Neural cell (in vitro differentiated cells): ENCODE data around the gene LRCH1. TPM values are rescaled to one million over a fixed set of nuclear protein-coding genes. Genes with fewer than 3 reads are reported as not detected.

Experiments
- H2AFZ ChIP-seq: fragments of 200-600, 300-800 bp; sonication (generic), shearing (Covaris generic); 2 replicates; pipeline ENCODE4 v1.6.0; 2014; ENCODE audit warnings: low read depth, mild to moderate bottlenecking, antibody characterized with exemption, low read length, moderate library complexity
- H3F3A ChIP-seq: fragments of 200-600 bp; shearing (Covaris generic); 2 replicates; pipeline ENCODE4 v1.6.1; 2016; ENCODE audit warnings: mild to moderate bottlenecking, moderate library complexity, mixed read lengths, antibody characterized with exemption, low read length; ENCODE audit not compliant: insufficient read depth, poor library complexity, severe bottlenecking
- H3K27ac ChIP-seq: fragments of 200-600, 300-800 bp; sonication (generic), shearing (Covaris generic); 2 replicates; pipeline ENCODE4 v1.5.1; 2014; ENCODE audit warnings: mild to moderate bottlenecking, low read length, moderate library complexity
- H3K27me3 ChIP-seq: fragments of 300-800, 200-600 bp; sonication (generic), shearing (Covaris generic); 2 replicates; pipeline ENCODE4 v1.6.0; 2014; ENCODE audit warnings: mild to moderate bottlenecking, low read depth, low read length, moderate library complexity; ENCODE audit not compliant: insufficient read depth
- H3K36me3 ChIP-seq: fragments of 300-800, 200-600 bp; sonication (generic), shearing (Covaris generic); 2 replicates; pipeline ENCODE4 v1.5.1; 2014; ENCODE audit warnings: mild to moderate bottlenecking, antibody characterized with exemption, low read length, moderate library complexity; ENCODE audit not compliant: insufficient read depth
- H3K4me2 ChIP-seq: fragments of 300-800, 200-600 bp; sonication (generic), shearing (Covaris generic); 2 replicates; pipeline ENCODE4 v1.6.0; 2014; ENCODE audit warnings: mild to moderate bottlenecking, low read length
- H3K4me3 ChIP-seq: fragments of 300-800, 200-600 bp; sonication (generic), shearing (Covaris generic); 2 replicates; pipeline ENCODE4 v1.5.1; 2014; ENCODE audit warnings: mild to moderate bottlenecking, low read length, moderate library complexity
- H3K79me2 ChIP-seq: fragments of 200-600 bp; shearing (Covaris generic); replicated peaks from 2 replicates; pipeline ENCODE4 v1.6.0; 2014; ENCODE audit warnings: mild to moderate bottlenecking, low read length, moderate library complexity; ENCODE audit not compliant: insufficient read depth
- H3K9ac ChIP-seq: fragments of 300-800, 200-600 bp; sonication (generic), shearing (Covaris generic); 2 replicates; pipeline ENCODE4 v1.6.1; 2016; ENCODE audit warnings: mild to moderate bottlenecking, low read length, mixed read lengths
- H3K9me2 ChIP-seq: fragments of 200-600 bp; shearing (Covaris generic); 2 replicates; pipeline ENCODE4 v1.6.1; 2016; ENCODE audit warnings: mild to moderate bottlenecking, low read length, mixed read lengths; ENCODE audit not compliant: insufficient read depth
- H3K9me3 ChIP-seq: fragments of 200-600, 300-800 bp; sonication (generic), shearing (Covaris generic); 2 replicates; pipeline ENCODE4 v1.6.1; 2016; ENCODE audit warnings: mild to moderate bottlenecking, mixed run types, low read length, moderate library complexity, mixed read lengths
- H4K20me1 ChIP-seq: fragments of 200-600 bp; shearing (Covaris generic); 2 replicates; pipeline ENCODE4 v1.6.1; 2016; ENCODE audit warnings: mild to moderate bottlenecking, mixed run types; ENCODE audit not compliant: insufficient read depth
- CTCF ChIP-seq: fragments of 450-650 bp; IDR thresholded peaks from 2 replicates; pipeline ENCODE4 v1.5.1; 2014; ENCODE audit warnings: antibody characterized with exemption, mild to moderate bottlenecking, moderate library complexity; ENCODE audit not compliant: poor library complexity, severe bottlenecking
- EP300 ChIP-seq: fragments of 450-650 bp; conservative IDR thresholded peaks from 2 replicates; pipeline ENCODE4 v1.6.1; 2014; ENCODE audit warnings: antibody characterized with exemption, mild to moderate bottlenecking, moderate library complexity; ENCODE audit not compliant: poor library complexity, severe bottlenecking
- EZH2 ChIP-seq: fragments of 200-600, 300-800 bp; shearing (Covaris generic), sonication (generic); IDR thresholded peaks from 2 replicates; pipeline ENCODE4 v1.6.1; 2014; ENCODE audit warnings: antibody characterized with exemption, low read length, borderline replicate concordance, mild to moderate bottlenecking; ENCODE audit not compliant: insufficient read depth, poor library complexity, severe bottlenecking
- MXI1 ChIP-seq: fragments of 450-650 bp; conservative IDR thresholded peaks from 2 replicates; pipeline ENCODE4 v1.6.1; 2014; ENCODE audit warnings: antibody characterized with exemption, mild to moderate bottlenecking; ENCODE audit not compliant: poor library complexity, severe bottlenecking
- POLR2AphosphoS5 ChIP-seq: IDR thresholded peaks from 2 replicates; pipeline ENCODE4 v1.6.1; 2012
- RAD21 ChIP-seq: fragments of 450-650 bp; conservative IDR thresholded peaks from 2 replicates; pipeline ENCODE4 v1.6.1; 2014; ENCODE audit warnings: antibody characterized with exemption, mild to moderate bottlenecking, moderate library complexity
- REST ChIP-seq: IDR thresholded peaks from 2 replicates; pipeline ENCODE4 v1.6.1; 2012; ENCODE audit warnings: borderline replicate concordance
- SMC3 ChIP-seq: fragments of 450-650 bp; conservative IDR thresholded peaks from 2 replicates; pipeline ENCODE4 v1.6.1; 2014; ENCODE audit warnings: antibody characterized with exemption, mild to moderate bottlenecking, moderate library complexity; ENCODE audit not compliant: poor library complexity
- TAF1 ChIP-seq: IDR thresholded peaks from 2 replicates; pipeline ENCODE4 v1.6.1; 2012; ENCODE audit warnings: low read depth
- polyA plus RNA-seq: library from polyadenylated mRNA; depleted of rRNA; stranded (reverse); fragments of >200 nt; gene quantifications from 2 replicates; pipeline ENCODE4 v1.2.3, GENCODE V29; 2014

LRCH1 gene
- polyA plus RNA-seq, 1 donor from 2014 or later, result 15.4 TPM

DNA sequence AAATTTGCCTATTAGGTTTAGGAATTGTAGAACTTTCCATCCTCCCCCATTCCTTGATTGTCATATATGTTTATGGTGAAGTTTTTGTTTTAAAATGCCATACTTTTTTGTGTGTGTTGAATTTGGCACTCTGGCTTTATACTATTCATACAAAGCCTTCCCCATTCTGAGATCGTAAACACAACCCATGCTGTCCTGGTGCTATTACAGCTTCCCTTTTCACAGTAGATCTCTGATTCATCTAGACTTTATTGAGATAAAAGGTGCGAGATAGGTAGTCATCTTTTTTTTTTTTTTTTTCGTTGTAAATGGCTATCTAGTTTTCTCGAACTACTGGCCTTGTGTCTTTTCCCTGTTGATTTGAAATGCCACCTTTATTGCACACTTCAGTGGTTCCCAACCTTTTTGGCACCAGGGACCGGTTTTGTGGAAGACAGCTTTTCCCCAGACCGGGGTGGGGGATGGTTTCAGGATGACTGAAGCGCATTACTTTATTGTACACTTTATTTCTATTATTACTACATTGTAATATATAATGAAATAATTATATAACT, 94.6 kb downstream of the LRCH1 start:
- Histone ChIP-seq H3K79me2 (no peaks in the 10 kb centered on the region), H3K27me3 (no peaks in the 10 kb centered on the region), H4K20me1 (no peaks in the 10 kb centered on the region), H3K36me3 (no peaks in the 10 kb centered on the region), H3K9ac (no peak overlapping the region), H3F3A (no peaks in the 10 kb centered on the region), H3K9me2 (no peaks in the 10 kb centered on the region), H3K4me3 (no peak overlapping the region), H2AFZ (no peak overlapping the region), H3K9me3 (no peaks in the 10 kb centered on the region), H3K4me2 (no peak overlapping the region), H3K27ac (no peak overlapping the region)
- TF ChIP-seq EP300, result no peak

DNA sequence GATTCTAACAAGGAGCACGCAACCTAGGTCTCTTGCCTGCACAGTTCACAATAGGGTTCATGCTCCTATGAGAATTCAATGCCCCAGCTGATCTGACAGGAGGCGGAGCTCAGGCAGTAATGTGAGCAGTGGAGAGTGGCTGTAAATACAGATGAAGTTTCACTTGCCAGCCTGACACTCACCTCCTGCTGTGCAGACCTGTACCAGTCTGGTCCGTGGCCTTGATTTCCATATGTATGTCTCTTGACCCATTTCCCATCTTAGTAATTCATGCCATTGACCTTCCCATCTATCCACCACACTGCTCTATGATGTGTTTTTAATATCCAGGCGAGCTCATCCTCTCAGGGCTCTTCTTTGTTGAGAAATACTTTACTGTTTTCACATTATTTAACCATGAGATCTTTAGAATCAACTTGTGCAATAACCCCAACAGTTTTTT, 95.2 kb downstream of the LRCH1 start:
- H3K4me3 ChIP-seq, result no peak overlapping the region
- no peaks in the 10 kb centered on the region for H3K79me2 ChIP-seq
- H3K27ac ChIP-seq, result no peak overlapping the region
- H3K27me3 ChIP-seq, result no peaks in the 10 kb centered on the region
- no peak overlapping the region for H3K9ac ChIP-seq
- TF ChIP-seq TAF1 (no peak), SMC3 (no peak), EP300 (no peak), MXI1 (no peak), CTCF (no peak), EZH2 (no peak), POLR2AphosphoS5 (no peak), RAD21 (no peak), REST (no peak)
- no peaks in the 10 kb centered on the region for H3K9me3 ChIP-seq
- no peak overlapping the region for H3K4me2 ChIP-seq
- no peaks in the 10 kb centered on the region for H3K36me3 ChIP-seq
- no peaks in the 10 kb centered on the region for H3F3A ChIP-seq
- no peaks in the 10 kb centered on the region for H3K9me2 ChIP-seq
- no peaks in the 10 kb centered on the region for H4K20me1 ChIP-seq
- no peak overlapping the region for H2AFZ ChIP-seq

GRCh38 chr13:46649816-46650215, 96.8 kb downstream of the LRCH1 start:
- Histone ChIP-seq H3K4me2 (no peak overlapping the region), H4K20me1 (no peaks in the 10 kb centered on the region), H3K9me2 (no peaks in the 10 kb centered on the region), H3K27ac (no peak overlapping the region), H3K27me3 (no peaks in the 10 kb centered on the region), H3K9me3 (no peaks in the 10 kb centered on the region), H3K36me3 (no peaks in the 10 kb centered on the region), H3K9ac (no peak overlapping the region), H3K4me3 (no peak overlapping the region), H3K79me2 (no peaks in the 10 kb centered on the region), H2AFZ (no peak overlapping the region), H3F3A (no peaks in the 10 kb centered on the region)
- no peak for TF ChIP-seq REST
- TF ChIP-seq MXI1, result no peak
- no peak for TF ChIP-seq CTCF
- no peak for TF ChIP-seq SMC3
- TF ChIP-seq TAF1, result no peak
- no peak for TF ChIP-seq RAD21
- no peak for TF ChIP-seq EZH2
